HTERT RPE-1 (cell line): ENCODE measurements around the gene IL7R.

ENCODE experiments used
- in situ Hi-C: fragments of 300-500 bp; cut with MboI; formaldehyde crosslinking; loops from 4 replicates; pipeline ENCODE4 v1.14.3; 2020; ENCODE audit warnings: low sequenced_read_pairs

IL7R gene, protein sequence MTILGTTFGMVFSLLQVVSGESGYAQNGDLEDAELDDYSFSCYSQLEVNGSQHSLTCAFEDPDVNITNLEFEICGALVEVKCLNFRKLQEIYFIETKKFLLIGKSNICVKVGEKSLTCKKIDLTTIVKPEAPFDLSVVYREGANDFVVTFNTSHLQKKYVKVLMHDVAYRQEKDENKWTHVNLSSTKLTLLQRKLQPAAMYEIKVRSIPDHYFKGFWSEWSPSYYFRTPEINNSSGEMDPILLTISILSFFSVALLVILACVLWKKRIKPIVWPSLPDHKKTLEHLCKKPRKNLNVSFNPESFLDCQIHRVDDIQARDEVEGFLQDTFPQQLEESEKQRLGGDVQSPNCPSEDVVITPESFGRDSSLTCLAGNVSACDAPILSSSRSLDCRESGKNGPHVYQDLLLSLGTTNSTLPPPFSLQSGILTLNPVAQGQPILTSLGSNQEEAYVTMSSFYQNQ

GRCh38 chr5:35856765-35857351 is at the start of gene IL7R:
TSS of gene IL7R (plus strand) at chr5:35856891. CDS start at chr5:35856978, 87 bp downstream.
- in situ Hi-C loops: no loop called here

- in situ Hi-C loops: no loop called here
These were observed 46.1 kb upstream of the IL7R start for GRCh38 chr5:35810601-35811000.

DNA sequence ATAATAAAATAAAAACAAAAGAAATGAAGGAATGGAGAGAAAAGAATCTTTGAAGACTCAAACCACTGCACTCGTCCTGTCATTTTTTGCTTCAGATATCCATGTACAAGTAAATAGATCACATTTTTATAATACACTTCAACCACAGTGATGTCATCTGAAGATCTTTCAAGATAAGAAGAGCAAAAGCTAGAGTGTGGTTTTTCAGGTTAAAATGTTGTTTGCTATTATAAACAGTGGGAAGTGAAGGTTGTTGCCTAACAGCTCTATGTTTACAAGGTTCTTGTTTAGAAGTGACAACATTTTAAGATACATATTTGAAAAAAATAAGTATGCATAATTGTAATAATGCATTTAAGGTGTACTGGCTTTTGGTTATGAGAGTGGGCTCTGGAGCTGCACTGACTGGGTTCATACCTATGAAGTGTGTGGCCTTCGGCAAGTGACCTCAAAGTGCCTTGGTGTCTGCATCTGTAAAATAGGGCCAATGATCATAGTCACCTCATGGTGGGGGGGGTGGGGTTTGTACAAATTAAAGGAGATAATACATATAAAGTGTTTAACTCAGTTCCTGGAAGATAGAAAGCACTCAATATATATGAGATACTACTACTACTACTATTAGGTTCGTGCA is 45.5 kb upstream of the IL7R start:
- in situ Hi-C loops: no loop called here

DNA sequence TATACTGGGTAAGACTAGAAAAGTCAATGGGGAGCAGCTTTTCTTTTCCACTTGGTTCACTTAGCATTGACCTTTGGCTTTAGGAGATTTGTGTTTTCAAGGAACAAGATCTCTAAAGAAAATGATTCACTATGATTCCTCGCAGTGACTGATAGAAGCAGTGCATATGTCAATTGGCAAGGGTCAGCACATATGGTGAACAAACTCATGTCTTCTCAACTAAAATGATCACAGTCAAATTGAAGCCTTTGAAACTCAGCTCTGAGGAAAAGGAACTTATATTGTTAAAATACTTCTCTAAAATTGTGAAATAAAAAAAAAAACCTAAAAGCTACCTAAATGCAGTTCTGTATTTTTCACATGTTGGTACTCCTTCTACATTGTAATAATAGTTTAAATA is 43.2 kb upstream of the IL7R start:
- in situ Hi-C loops: no loop called here

DNA sequence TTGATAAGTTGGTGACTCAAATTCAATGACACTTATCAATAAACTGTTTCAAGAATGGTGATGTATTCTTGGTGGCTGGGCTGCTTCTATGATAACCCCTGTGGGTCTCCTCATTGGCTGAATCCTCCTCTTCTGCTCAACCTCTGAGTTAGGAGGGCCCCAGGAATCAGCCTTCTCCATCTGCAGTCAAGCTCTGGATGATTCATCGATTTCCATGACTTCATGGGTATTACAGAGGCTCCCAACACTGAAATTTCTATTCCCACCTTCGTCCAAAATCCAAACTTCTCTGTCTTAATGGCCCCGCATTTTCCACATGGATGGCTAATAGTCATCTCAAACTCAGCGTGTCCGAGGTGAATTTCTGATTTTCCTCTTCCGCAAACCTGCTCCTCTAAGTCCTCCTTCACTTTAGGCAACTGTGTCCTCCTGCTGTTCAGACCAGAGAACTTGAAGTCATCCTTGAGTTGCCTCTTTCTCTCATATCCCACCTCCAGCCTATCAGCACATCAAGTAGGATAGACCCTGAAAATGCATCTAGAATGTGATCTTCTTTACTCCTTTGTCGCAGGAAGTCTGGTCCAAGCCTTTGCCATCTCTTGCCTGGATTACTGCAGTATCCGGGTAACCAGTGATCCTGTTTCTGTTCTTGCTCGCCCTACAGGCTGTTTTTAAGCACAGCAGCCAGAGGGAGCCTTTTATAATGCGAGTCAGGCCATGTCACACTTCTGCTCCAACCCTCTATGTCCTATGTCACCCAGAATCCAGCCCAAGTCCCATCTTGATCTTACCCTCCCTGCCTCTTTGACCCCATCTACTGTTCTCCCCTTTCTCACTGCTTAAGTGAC is 41.4 kb upstream of the IL7R start:
- in situ Hi-C loops: no loop called here

- in situ Hi-C loops: no loop called here
These were observed 39.7 kb upstream of the IL7R start for GRCh38 chr5:35816881-35817521.

- in situ Hi-C loops: no loop called here
These were observed 37.7 kb upstream of the IL7R start for GRCh38 chr5:35819026-35819425.

- in situ Hi-C loops: no loop called here
These were observed 37.0 kb upstream of the IL7R start for GRCh38 chr5:35819668-35820067.

- in situ Hi-C loops: no loop called here
These were observed 36.0 kb upstream of the IL7R start for GRCh38 chr5:35820735-35821134.

DNA sequence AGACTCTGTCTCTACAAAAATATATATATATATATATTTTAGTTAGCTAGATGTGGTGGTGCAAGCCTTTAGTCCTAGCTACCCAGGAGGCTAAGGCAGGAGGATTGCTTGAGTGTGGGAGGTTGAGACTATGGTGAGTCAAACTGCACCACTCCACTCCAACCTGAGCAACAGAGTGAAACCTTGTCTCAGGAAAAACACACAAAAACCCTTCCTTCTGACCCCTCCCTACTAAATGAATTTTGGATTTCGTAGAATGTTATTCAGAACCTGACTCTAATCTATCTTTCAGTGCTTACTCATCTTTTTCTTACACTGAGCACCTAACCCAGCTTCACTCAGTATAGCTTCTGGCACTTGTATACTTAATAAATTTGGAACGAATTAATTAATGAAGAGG is 35.2 kb upstream of the IL7R start:
- in situ Hi-C loops: no loop called here

DNA sequence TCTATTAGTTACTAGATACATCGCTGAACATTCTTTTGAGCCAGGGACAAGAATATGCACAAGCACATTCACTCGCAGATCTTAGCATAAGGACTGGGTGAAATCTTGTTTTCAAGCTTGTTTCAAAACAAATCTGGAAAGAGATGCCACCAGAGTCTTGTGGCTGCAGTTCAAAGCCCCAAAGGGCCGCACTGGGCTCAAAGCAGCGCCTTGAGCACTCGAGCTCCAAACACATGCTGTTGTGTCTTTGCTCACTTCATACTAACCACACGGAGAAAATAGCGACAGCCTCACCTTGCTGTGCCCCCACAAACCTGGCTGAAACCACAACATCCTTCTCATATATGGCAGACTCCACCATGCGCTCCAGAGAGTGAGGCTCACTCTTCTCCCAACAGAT is 34.2 kb upstream of the IL7R start:
- in situ Hi-C loops: no loop called here

- in situ Hi-C loops: no loop called here
These were observed 33.2 kb upstream of the IL7R start for GRCh38 chr5:35823347-35824098.

DNA sequence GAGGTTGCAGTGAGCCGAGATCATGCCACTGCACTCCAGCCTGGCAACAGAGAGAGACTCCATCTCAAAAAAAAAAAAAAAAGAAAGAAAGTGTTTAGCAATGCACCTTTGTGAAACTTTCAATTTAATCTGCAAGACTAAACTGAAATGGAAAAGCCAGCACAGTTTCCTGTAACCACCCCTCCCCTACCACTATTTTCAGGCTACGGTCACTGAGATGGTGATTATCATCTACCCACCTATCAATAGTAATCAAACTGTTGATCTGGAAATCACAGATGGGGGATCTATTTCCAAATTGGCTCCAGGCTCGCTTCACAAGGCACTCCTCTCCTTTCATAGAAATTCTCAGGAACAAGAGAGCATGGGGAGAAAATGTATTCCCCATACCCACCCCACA is 30.6 kb upstream of the IL7R start:
- in situ Hi-C loops: no loop called here

DNA sequence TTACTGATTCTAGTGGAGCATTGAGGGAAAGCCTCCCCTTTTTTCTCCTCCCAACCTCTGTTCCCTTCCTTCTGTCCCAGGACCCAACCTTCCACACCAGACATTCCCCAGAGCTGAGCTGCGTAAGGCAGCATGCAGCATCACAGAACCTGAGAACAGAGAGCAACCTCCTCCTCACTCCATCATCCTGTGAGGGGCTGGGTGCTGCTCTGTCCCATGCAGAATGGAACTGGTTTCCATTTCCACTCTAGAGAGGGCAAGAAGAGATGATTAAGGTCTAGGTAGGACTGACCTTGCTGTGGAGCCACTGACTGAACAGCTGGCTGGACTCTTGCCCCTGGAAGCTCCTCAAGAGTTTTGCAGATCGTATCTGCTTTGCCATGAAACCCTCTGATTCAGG is 30.1 kb upstream of the IL7R start:
- in situ Hi-C loops: no loop called here

DNA sequence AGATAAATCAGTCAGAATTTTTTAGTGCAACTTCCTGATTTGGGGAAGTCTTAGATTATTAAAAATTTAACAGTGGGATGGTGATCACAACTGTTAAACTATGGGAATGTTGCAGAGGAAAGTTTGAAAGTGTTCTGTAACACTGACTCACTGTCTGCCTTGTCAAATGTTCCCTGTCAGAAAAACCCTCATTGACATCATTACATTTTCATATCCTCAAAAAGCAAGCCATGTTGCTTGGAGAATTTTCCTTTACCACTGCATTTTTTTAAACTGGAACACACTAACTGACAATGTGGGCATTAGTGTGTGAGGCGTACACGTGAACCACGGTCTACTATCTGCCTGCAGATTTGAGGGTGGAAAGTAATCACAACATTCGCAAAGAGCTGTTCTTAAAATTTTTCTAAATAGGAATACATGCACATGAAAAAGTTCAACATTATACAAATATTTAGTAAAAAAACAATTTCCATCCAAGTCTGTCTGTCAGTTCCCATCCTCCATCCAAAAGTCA is 28.6 kb upstream of the IL7R start:
- in situ Hi-C loops: no loop called here

- in situ Hi-C loops: no loop called here
These were observed 26.1 kb upstream of the IL7R start for GRCh38 chr5:35830587-35830986.

DNA sequence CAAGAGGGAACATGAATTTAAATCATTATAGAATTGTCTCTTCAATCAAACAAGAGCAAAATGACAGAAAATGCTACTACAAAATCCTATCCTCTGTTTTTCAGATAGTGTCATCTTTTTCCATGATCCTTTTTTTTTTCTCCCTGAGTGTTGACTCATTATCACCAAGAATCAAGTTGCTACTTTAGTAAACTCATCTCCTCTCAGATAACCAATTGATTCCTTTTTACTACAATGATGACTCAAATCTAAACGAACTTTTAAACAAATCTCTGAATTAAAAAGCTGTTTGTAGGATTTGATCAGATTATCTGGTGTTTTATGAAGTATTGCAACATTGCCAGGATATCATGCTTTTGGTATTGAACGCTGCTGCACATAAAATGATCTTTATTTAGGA is 23.9 kb upstream of the IL7R start:
- in situ Hi-C loops: no loop called here

- in situ Hi-C loops: no loop called here
These were observed 23.5 kb upstream of the IL7R start for GRCh38 chr5:35833224-35833623.

GRCh38 chr5:35835796-35836742 is 20.6 kb upstream of the IL7R start:
- in situ Hi-C loops: no loop called here
